ENCODE data around the gene SUMF1. TPM values are rescaled to one million over a fixed set of nuclear protein-coding genes. Genes with fewer than 3 reads are reported as not detected.

The SUMF1 gene
- total RNA-seq, 5 donors from 2014 or later (not counting 1 experiment from before 2014, with no cell fraction given): 15.5 to 20.8 (median 17.2) TPM

- peaks cover 49% of the 10 kb centered on the region for H3K36me3 Mint-ChIP-seq
- peaks cover 0 to 2% (median 0%) of the 10 kb centered on the region in 3 donors for H3K4me1 Mint-ChIP-seq
- Histone ChIP-seq H3K4me1 (ENCODE audit: control insufficient read depth in 1 of 2, extremely low read depth in 1 of 2, insufficient read depth in 2 of 2, low read length in 2 of 2) (no peaks in the 10 kb centered on the region), H3K27ac (ENCODE audit: low read length) (no peak overlapping the region), H3K9me3 (no peaks in the 10 kb centered on the region), H3K36me3 (ENCODE audit: control insufficient read depth in 2 of 2, extremely low read depth in 1 of 2, insufficient read depth in 1 of 2, low read length in 1 of 2) (peaks cover 0 to 18% of the 10 kb centered on the region in 2 donors), H3K4me3 (ENCODE audit: control insufficient read depth in 1 of 2, extremely low read depth in 1 of 2, low read length in 1 of 2) (no peak overlapping the region), H3K27me3 (replicated peaks in 1 of 2; ENCODE audit: control insufficient read depth in 2 of 2, extremely low read depth in 1 of 2, insufficient read depth in 2 of 2, low read length in 1 of 2) (no peaks in the 10 kb centered on the region)
- ChIA-PET CTCF (no interaction called here), POLR2A (no interaction called here)
- H3K4me3 Mint-ChIP-seq: no peak overlapping the region
- WGBS (ENCODE audit: insufficient coverage): 100% methylated on average over 1 of the region's 6 CpGs
- DNase-seq (no peak), ATAC-seq (replicated peaks in 1 of 4) (no peak)
- no peak overlapping the region for H3K27ac Mint-ChIP-seq
- no peaks in the 10 kb centered on the region for H3K9me3 Mint-ChIP-seq
- H3K27me3 Mint-ChIP-seq: no peaks in the 10 kb centered on the region
Observed at GRCh38 chr3:4440951-4441350, 26.1 kb downstream of the SUMF1 start.

GRCh38 chr3:4438296-4438695 is 28.8 kb downstream of the SUMF1 start:
- ATAC-seq (replicated peaks in 1 of 4) (no peak), DNase-seq (no peak)
- Mint-ChIP-seq H3K9me3 (no peaks in the 10 kb centered on the region), H3K27me3 (no peaks in the 10 kb centered on the region), H3K4me3 (no peak overlapping the region), H3K36me3 (peaks cover 46% of the 10 kb centered on the region), H3K4me1 (peaks cover 0 to 2% (median 0%) of the 10 kb centered on the region in 3 donors), H3K27ac (no peak overlapping the region)
- Histone ChIP-seq H3K27me3 (replicated peaks in 1 of 2; ENCODE audit: control insufficient read depth in 2 of 2, extremely low read depth in 1 of 2, insufficient read depth in 2 of 2, low read length in 1 of 2) (no peaks in the 10 kb centered on the region), H3K27ac (ENCODE audit: low read length) (no peak overlapping the region), H3K9me3 (no peaks in the 10 kb centered on the region), H3K4me1 (ENCODE audit: control insufficient read depth in 1 of 2, extremely low read depth in 1 of 2, insufficient read depth in 2 of 2, low read length in 2 of 2) (no peaks in the 10 kb centered on the region), H3K36me3 (ENCODE audit: control insufficient read depth in 2 of 2, extremely low read depth in 1 of 2, insufficient read depth in 1 of 2, low read length in 1 of 2) (peaks cover 0 to 12% of the 10 kb centered on the region in 2 donors), H3K4me3 (ENCODE audit: control insufficient read depth in 1 of 2, extremely low read depth in 1 of 2, low read length in 1 of 2) (no peak overlapping the region)
- no CpG with 5 or more reads among the region's 1 CpG for WGBS (ENCODE audit: insufficient coverage)
- CTCF ChIA-PET: interaction anchor here in 1 of 2 donors (0.6 kb wide), 1 partner anchor 100 kb away, joined by 4 read pairs; no protein-coding TSS in a partner anchor
- POLR2A ChIA-PET: interaction anchor here in 1 of 2 donors (0.6 kb wide), 1 partner anchor 852 kb away, joined by 3 read pairs; no protein-coding TSS in a partner anchor

- ChIA-PET POLR2A (no interaction called here), CTCF (interaction anchor here (0.6 to 1.1 kb wide), 2 partner anchors 14 to 81 kb away, joined by 3 read pairs; no protein-coding TSS in a partner anchor)
- Histone ChIP-seq H3K9me3 (no peaks in the 10 kb centered on the region), H3K27me3 (replicated peaks in 1 of 2; ENCODE audit: control insufficient read depth in 2 of 2, extremely low read depth in 1 of 2, insufficient read depth in 2 of 2, low read length in 1 of 2) (no peaks in the 10 kb centered on the region), H3K4me1 (ENCODE audit: control insufficient read depth in 1 of 2, extremely low read depth in 1 of 2, insufficient read depth in 2 of 2, low read length in 2 of 2) (no peaks in the 10 kb centered on the region), H3K36me3 (ENCODE audit: control insufficient read depth in 2 of 2, extremely low read depth in 1 of 2, insufficient read depth in 1 of 2, low read length in 1 of 2) (peaks cover 0 to 14% of the 10 kb centered on the region in 2 donors), H3K27ac (ENCODE audit: low read length) (no peak overlapping the region), H3K4me3 (ENCODE audit: control insufficient read depth in 1 of 2, extremely low read depth in 1 of 2, low read length in 1 of 2) (no peak overlapping the region)
- no peak for DNase-seq
- Mint-ChIP-seq H3K9me3 (no peaks in the 10 kb centered on the region), H3K27ac (no peak overlapping the region), H3K4me1 (peaks cover under 1 to 4% (median 1%) of the 10 kb centered on the region in 3 donors), H3K4me3 (no peak overlapping the region), H3K27me3 (no peaks in the 10 kb centered on the region), H3K36me3 (peaks cover 51% of the 10 kb centered on the region)
- ATAC-seq (replicated peaks in 1 of 4): no peak
Observed at GRCh38 chr3:4432259-4432658, 34.8 kb downstream of the SUMF1 start.

- Mint-ChIP-seq H3K9me3 (no peaks in the 10 kb centered on the region), H3K27me3 (no peaks in the 10 kb centered on the region), H3K4me1 (peaks cover 4 to 15% (median 11%) of the 10 kb centered on the region in 3 donors), H3K36me3 (peaks cover 47% of the 10 kb centered on the region), H3K4me3 (no peak overlapping the region), H3K27ac (no peak overlapping the region)
- no peaks in the 10 kb centered on the region for H3K27me3 ChIP-seq (replicated peaks in 1 of 2; ENCODE audit: control insufficient read depth in 2 of 2, extremely low read depth in 1 of 2, insufficient read depth in 2 of 2, low read length in 1 of 2)
- H3K27ac ChIP-seq (ENCODE audit: low read length): no peak overlapping the region
- H3K4me1 ChIP-seq (ENCODE audit: control insufficient read depth in 1 of 2, extremely low read depth in 1 of 2, insufficient read depth in 2 of 2, low read length in 2 of 2): no peaks in the 10 kb centered on the region
- no CpG with 5 or more reads among the region's 6 CpGs for WGBS (ENCODE audit: insufficient coverage)
- peaks cover 0 to 14% of the 10 kb centered on the region in 2 donors for H3K36me3 ChIP-seq (ENCODE audit: control insufficient read depth in 2 of 2, extremely low read depth in 1 of 2, insufficient read depth in 1 of 2, low read length in 1 of 2)
- no peak overlapping the region for H3K4me3 ChIP-seq (ENCODE audit: control insufficient read depth in 1 of 2, extremely low read depth in 1 of 2, low read length in 1 of 2)
- ChIA-PET POLR2A (no interaction called here), CTCF (interaction anchor here in 1 of 2 donors (0.6 kb wide), 1 partner anchor 511 kb away, joined by 3 read pairs; no protein-coding TSS in a partner anchor)
- H3K9me3 ChIP-seq: no peaks in the 10 kb centered on the region
- DNase-seq: no peak
- ATAC-seq (replicated peaks in 1 of 4): no peak
Observed at GRCh38 chr3:4429648-4430350, 37.3 kb downstream of the SUMF1 start.

- Histone ChIP-seq H3K27ac (ENCODE audit: low read length) (no peak overlapping the region), H3K9me3 (no peaks in the 10 kb centered on the region), H3K4me3 (ENCODE audit: control insufficient read depth in 1 of 2, extremely low read depth in 1 of 2, low read length in 1 of 2) (no peak overlapping the region), H3K27me3 (replicated peaks in 1 of 2; ENCODE audit: control insufficient read depth in 2 of 2, extremely low read depth in 1 of 2, insufficient read depth in 2 of 2, low read length in 1 of 2) (no peaks in the 10 kb centered on the region), H3K4me1 (ENCODE audit: control insufficient read depth in 1 of 2, extremely low read depth in 1 of 2, insufficient read depth in 2 of 2, low read length in 2 of 2) (no peaks in the 10 kb centered on the region), H3K36me3 (ENCODE audit: control insufficient read depth in 2 of 2, extremely low read depth in 1 of 2, insufficient read depth in 1 of 2, low read length in 1 of 2) (peaks cover 0 to 4% of the 10 kb centered on the region in 2 donors)
- no CpG with 5 or more reads among the region's 4 CpGs for WGBS (ENCODE audit: insufficient coverage)
- peaks cover 25% of the 10 kb centered on the region for H3K36me3 Mint-ChIP-seq
- ChIA-PET CTCF (interaction anchor here in 1 of 2 donors (0.5 kb wide), 1 partner anchor 124 kb away, joined by 3 read pairs; no protein-coding TSS in a partner anchor), POLR2A (no interaction called here)
- H3K27ac Mint-ChIP-seq: no peak overlapping the region
- ATAC-seq (replicated peaks in 1 of 4) (no peak), DNase-seq (no peak)
- H3K4me3 Mint-ChIP-seq: no peak overlapping the region
- no peaks in the 10 kb centered on the region for H3K27me3 Mint-ChIP-seq
- H3K9me3 Mint-ChIP-seq: no peaks in the 10 kb centered on the region
- H3K4me1 Mint-ChIP-seq: peaks cover 4 to 15% (median 11%) of the 10 kb centered on the region in 3 donors
Observed at GRCh38 chr3:4426782-4427344, 40.2 kb downstream of the SUMF1 start.

GRCh38 chr3:4426261-4426781 is 40.7 kb downstream of the SUMF1 start:
- no peaks in the 10 kb centered on the region for H3K27me3 Mint-ChIP-seq
- H3K27me3 ChIP-seq (replicated peaks in 1 of 2; ENCODE audit: control insufficient read depth in 2 of 2, extremely low read depth in 1 of 2, insufficient read depth in 2 of 2, low read length in 1 of 2): no peaks in the 10 kb centered on the region
- DNase-seq (no peak), ATAC-seq (replicated peaks in 1 of 4) (no peak)
- H3K4me1 ChIP-seq (ENCODE audit: control insufficient read depth in 1 of 2, extremely low read depth in 1 of 2, insufficient read depth in 2 of 2, low read length in 2 of 2): no peaks in the 10 kb centered on the region
- no peak overlapping the region for H3K27ac ChIP-seq (ENCODE audit: low read length)
- H3K9me3 Mint-ChIP-seq: no peaks in the 10 kb centered on the region
- H3K36me3 ChIP-seq (ENCODE audit: control insufficient read depth in 2 of 2, extremely low read depth in 1 of 2, insufficient read depth in 1 of 2, low read length in 1 of 2): no peaks in the 10 kb centered on the region
- H3K4me1 Mint-ChIP-seq: peaks cover 4 to 15% (median 11%) of the 10 kb centered on the region in 3 donors
- ChIA-PET POLR2A (no interaction called here), CTCF (no interaction called here)
- peaks cover 20% of the 10 kb centered on the region for H3K36me3 Mint-ChIP-seq
- H3K4me3 Mint-ChIP-seq: no peak overlapping the region
- no peaks in the 10 kb centered on the region for H3K9me3 ChIP-seq
- WGBS (ENCODE audit: insufficient coverage): 100% methylated on average over 1 of the region's 3 CpGs
- H3K4me3 ChIP-seq (ENCODE audit: control insufficient read depth in 1 of 2, extremely low read depth in 1 of 2, low read length in 1 of 2): no peak overlapping the region
- H3K27ac Mint-ChIP-seq: no peak overlapping the region

All from T-cell (primary cell).